HUES6 (cell line): ENCODE measurements around the gene MKLN1.
"Not testable (repeated sequence)": the region's sequence is repeated elsewhere in the genome, so short reads cannot be mapped to it uniquely, and the experiment has no call there.

Source experiments
- H3K27ac ChIP-seq: 2 replicates; pipeline ENCODE4 v1.7.0; 2013; ENCODE audit warnings: low read depth, mild to moderate bottlenecking, low read length, inconsistent platforms
- H3K27me3 ChIP-seq: 2 replicates; pipeline ENCODE4 v1.6.1; 2013; ENCODE audit warnings: low read length; ENCODE audit not compliant: control insufficient read depth, insufficient read depth
- H3K36me3 ChIP-seq: 2 replicates; pipeline ENCODE4 v1.6.1; 2013; ENCODE audit warnings: low read length; ENCODE audit not compliant: control insufficient read depth, insufficient read depth
- H3K4me1 ChIP-seq: 2 replicates; pipeline ENCODE4 v1.6.1; 2013; ENCODE audit warnings: low read length; ENCODE audit not compliant: control insufficient read depth, insufficient read depth
- H3K4me3 ChIP-seq: 2 replicates; pipeline ENCODE4 v1.5.1; 2013; ENCODE audit warnings: low read depth, low read length
- H3K9ac ChIP-seq: one replicate; pipeline ENCODE4 v1.6.1; 2013; ENCODE audit warnings: mild to moderate bottlenecking, low read length
- H3K9me3 ChIP-seq: 2 replicates; pipeline ENCODE4 v1.6.1; 2013; ENCODE audit warnings: low read depth, low read length; ENCODE audit not compliant: control insufficient read depth, insufficient read depth

MKLN1 gene

GRCh38 chr7:131462715-131463114, 135.0 kb downstream of the MKLN1 start:
- not testable (repeated sequence) for H3K27ac ChIP-seq, H3K9ac ChIP-seq, H3K9me3 ChIP-seq, H3K4me3 ChIP-seq, H3K4me1 ChIP-seq, H3K27me3 ChIP-seq
- peaks cover 39% of the 10 kb centered on the region for H3K36me3 ChIP-seq

- Histone ChIP-seq H3K27me3 (no peaks in the 10 kb centered on the region), H3K4me1 (no peaks in the 10 kb centered on the region), H3K9ac (no peak overlapping the region), H3K9me3 (no peaks in the 10 kb centered on the region), H3K36me3 (peaks cover 77% of the 10 kb centered on the region), H3K4me3 (no peak overlapping the region), H3K27ac (no peak overlapping the region)
Measured at GRCh38 chr7:131466735-131467365, 139.2 kb downstream of the MKLN1 start.

GRCh38 chr7:131467788-131468187, 140.1 kb downstream of the MKLN1 start:
- Histone ChIP-seq H3K36me3 (peaks cover 75% of the 10 kb centered on the region), H3K27me3 (no peaks in the 10 kb centered on the region), H3K9me3 (no peaks in the 10 kb centered on the region), H3K4me3 (no peak overlapping the region), H3K4me1 (no peaks in the 10 kb centered on the region), H3K9ac (no peak overlapping the region), H3K27ac (no peak overlapping the region)

GRCh38 chr7:131471250-131472004, 143.8 kb downstream of the MKLN1 start:
- Histone ChIP-seq H3K9ac (no peak overlapping the region), H3K9me3 (no peaks in the 10 kb centered on the region), H3K4me1 (no peaks in the 10 kb centered on the region), H3K27ac (no peak overlapping the region), H3K36me3 (peaks cover 56% of the 10 kb centered on the region), H3K27me3 (no peaks in the 10 kb centered on the region), H3K4me3 (no peak overlapping the region)

- Histone ChIP-seq H3K4me1 (peaks cover 6% of the 10 kb centered on the region; the same call in 1 of the 2 replicates), H3K36me3 (peaks cover 7% of the 10 kb centered on the region), H3K27me3 (no peaks in the 10 kb centered on the region), H3K4me3 (no peak overlapping the region), H3K9me3 (no peaks in the 10 kb centered on the region), H3K9ac (no peak overlapping the region), H3K27ac (no peak overlapping the region)
Measured at GRCh38 chr7:131476740-131477139, 149.1 kb downstream of the MKLN1 start.

GRCh38 chr7:131480384-131481315, 153.0 kb downstream of the MKLN1 start:
- Histone ChIP-seq H3K9me3 (no peaks in the 10 kb centered on the region), H3K4me3 (no peak overlapping the region), H3K36me3 (peaks cover 5% of the 10 kb centered on the region), H3K9ac (no peak overlapping the region), H3K27ac (no peak overlapping the region), H3K27me3 (no peaks in the 10 kb centered on the region), H3K4me1 (peaks cover 6% of the 10 kb centered on the region; the same call in 1 of the 2 replicates)

GRCh38 chr7:131482800-131483199, 155.1 kb downstream of the MKLN1 start:
- H3K27ac ChIP-seq, result no peak overlapping the region
- peaks cover 6% of the 10 kb centered on the region; the same call in 1 of the 2 replicates for H3K4me1 ChIP-seq

GRCh38 chr7:131483586-131483985, 155.9 kb downstream of the MKLN1 start:
- H3K4me3 ChIP-seq, result no peak overlapping the region
- peaks cover 5% of the 10 kb centered on the region for H3K36me3 ChIP-seq
- peaks cover 6% of the 10 kb centered on the region; the same call in 1 of the 2 replicates for H3K4me1 ChIP-seq
- no peak overlapping the region for H3K9ac ChIP-seq
- no peaks in the 10 kb centered on the region for H3K9me3 ChIP-seq
- H3K27ac ChIP-seq, result no peak overlapping the region
- no peaks in the 10 kb centered on the region for H3K27me3 ChIP-seq

More at GRCh38 chr7:131482800-131483199, 155.1 kb downstream of the MKLN1 start:
- Histone ChIP-seq H3K4me3 (no peak overlapping the region), H3K36me3 (peaks cover 5% of the 10 kb centered on the region), H3K27me3 (no peaks in the 10 kb centered on the region), H3K9me3 (no peaks in the 10 kb centered on the region), H3K9ac (no peak overlapping the region)

- H3K4me1 ChIP-seq, result no peaks in the 10 kb centered on the region
- no peak overlapping the region for H3K4me3 ChIP-seq
- H3K27me3 ChIP-seq, result no peaks in the 10 kb centered on the region
- no peaks in the 10 kb centered on the region for H3K9me3 ChIP-seq
- no peak overlapping the region for H3K9ac ChIP-seq
- H3K36me3 ChIP-seq, result peaks cover 5% of the 10 kb centered on the region; the same call in 1 of the 2 replicates
- H3K27ac ChIP-seq, result no peak overlapping the region
Measured at GRCh38 chr7:131486346-131486745, 158.7 kb downstream of the MKLN1 start.

GRCh38 chr7:131487217-131487616, 159.5 kb downstream of the MKLN1 start:
- Histone ChIP-seq H3K9me3 (no peaks in the 10 kb centered on the region), H3K4me1 (no peaks in the 10 kb centered on the region), H3K27ac (no peak overlapping the region), H3K9ac (no peak overlapping the region), H3K4me3 (no peak overlapping the region), H3K27me3 (no peaks in the 10 kb centered on the region), H3K36me3 (peaks cover 5% of the 10 kb centered on the region; the same call in 1 of the 2 replicates)
